BLaER1 treated with 17β-estradiol and CSF1 and Interleukin-3, amounts not matched to agents 10 nM and 100 nM (cell line): ENCODE data around the gene KRT85.

Source experiments
- H3K27ac ChIP-seq, 11 experiments: shearing (Covaris generic); formaldehyde crosslinking; 2 replicates each; pipeline ENCODE4 v1.8.1; 2022
- H3K27me3 ChIP-seq, 11 experiments: shearing (Covaris generic); formaldehyde crosslinking; 2 replicates each; pipeline ENCODE4 v1.8.1; 2022
- H3K36me3 ChIP-seq, 11 experiments: shearing (Covaris generic); formaldehyde crosslinking; 2 replicates each; pipeline ENCODE4 v1.8.1; 2022
- H3K4me1 ChIP-seq, 10 experiments: shearing (Covaris generic); formaldehyde crosslinking; 2 replicates each; pipeline ENCODE4 v1.8.1; 2022
- H3K4me2 ChIP-seq, 11 experiments: shearing (Covaris generic); formaldehyde crosslinking; 2 replicates each; pipeline ENCODE4 v1.8.1; 2022
- H3K4me3 ChIP-seq, 10 experiments: shearing (Covaris generic); formaldehyde crosslinking; 2 replicates each; pipeline ENCODE4 v1.8.1; 2022
- H3K9ac ChIP-seq, 11 experiments: shearing (Covaris generic); formaldehyde crosslinking; 2 replicates each; pipeline ENCODE4 v1.8.1; 2022
- H3K9me3 ChIP-seq, 11 experiments: shearing (Covaris generic); formaldehyde crosslinking; replicated peaks in 1 of 11; 2 replicates each; pipeline ENCODE4 v1.8.1; 2022
- H4K20me1 ChIP-seq, 11 experiments: shearing (Covaris generic); formaldehyde crosslinking; 2 replicates each; pipeline ENCODE4 v1.8.1; 2022
- Cebpa-rat ChIP-seq, 11 experiments: shearing (Covaris generic); IDR thresholded peaks; 2 replicates each; pipeline ENCODE4 v1.8.1; 2022

Gene KRT85

DNA sequence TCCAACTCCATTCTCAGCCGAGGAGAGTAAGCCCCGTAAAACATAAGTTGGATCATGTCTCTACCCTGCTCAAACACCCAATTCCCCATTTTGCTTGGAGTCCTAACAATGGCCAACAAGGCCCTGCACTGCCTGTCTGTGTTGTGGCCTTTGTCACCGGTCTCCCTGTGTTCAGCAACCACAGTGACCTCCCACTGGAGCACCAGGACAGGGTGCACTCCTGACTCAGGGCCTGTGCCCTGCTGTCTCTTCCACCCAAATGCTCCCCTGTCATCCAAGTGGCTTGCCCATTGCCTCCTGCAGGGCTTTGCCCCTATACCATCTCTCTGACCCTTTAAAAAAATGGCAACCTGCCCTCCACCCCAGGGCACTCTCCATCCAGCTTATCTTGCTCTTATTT is 4.4 kb upstream of the KRT85 start:
- H4K20me1 ChIP-seq, result no peaks in the 10 kb centered on the region; a peak in 1 of 22 replicates
- no peak for TF ChIP-seq Cebpa-rat (IDR thresholded peaks at IDR 0.05)
- H3K4me2 ChIP-seq, result no peak overlapping the region
- no peak overlapping the region for H3K9ac ChIP-seq
- no peak overlapping the region for H3K4me3 ChIP-seq
- H3K9me3 ChIP-seq, result no peaks in the 10 kb centered on the region
- 0 out of 20 replicates have a peak, but pooled peaks cover 0 to 4% (median 0%) of the 10 kb centered on the region in 10 experiments for H3K4me1 ChIP-seq
- no peak overlapping the region for H3K27ac ChIP-seq
- H3K27me3 ChIP-seq, result no peaks in the 10 kb centered on the region
- no peaks in the 10 kb centered on the region for H3K36me3 ChIP-seq

DNA sequence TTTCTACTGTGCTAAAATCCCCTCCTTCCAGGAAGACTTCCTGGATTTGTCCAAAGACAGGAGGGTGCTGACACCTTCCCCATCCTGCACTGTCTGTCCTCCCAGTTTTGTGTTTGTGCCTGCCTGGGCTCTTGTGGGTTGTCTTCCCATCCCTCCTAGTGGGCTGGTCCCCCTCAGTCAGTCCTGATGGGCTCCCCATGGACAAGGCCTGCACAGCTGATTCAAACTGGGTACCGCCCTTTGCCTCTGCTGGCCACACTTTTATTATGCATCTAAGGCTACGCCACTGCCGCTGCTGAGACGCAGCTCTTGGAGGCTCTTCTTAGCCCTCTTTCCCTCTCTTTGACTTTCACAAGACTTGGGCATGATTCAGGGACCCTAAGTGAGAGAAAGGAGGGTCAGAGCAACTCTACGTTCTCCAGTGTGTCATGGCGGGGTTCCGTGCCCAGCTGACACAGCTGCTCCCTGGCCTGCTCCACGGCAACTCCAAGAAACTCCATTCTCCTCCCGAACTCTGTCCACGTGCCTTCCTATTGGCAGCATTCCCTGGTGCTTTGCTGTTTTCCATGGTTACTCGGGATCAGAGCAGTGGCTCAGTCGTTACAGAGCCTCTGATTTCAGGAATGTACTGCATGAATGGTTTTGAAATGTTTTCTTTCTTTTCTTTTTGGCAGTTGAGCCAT is 3.8 kb upstream of the KRT85 start:
- Histone ChIP-seq H3K4me3 (no peak overlapping the region), H3K4me2 (no peak overlapping the region), H3K27me3 (no peaks in the 10 kb centered on the region), H3K4me1 (0 out of 20 replicates have a peak, but pooled peaks cover 0 to 4% (median 0%) of the 10 kb centered on the region in 10 experiments), H3K36me3 (no peaks in the 10 kb centered on the region), H4K20me1 (no peaks in the 10 kb centered on the region; a peak in 1 of 22 replicates), H3K27ac (no peak overlapping the region), H3K9me3 (no peaks in the 10 kb centered on the region), H3K9ac (no peak overlapping the region)
- TF ChIP-seq Cebpa-rat (IDR thresholded peaks at IDR 0.05), result no peak

DNA sequence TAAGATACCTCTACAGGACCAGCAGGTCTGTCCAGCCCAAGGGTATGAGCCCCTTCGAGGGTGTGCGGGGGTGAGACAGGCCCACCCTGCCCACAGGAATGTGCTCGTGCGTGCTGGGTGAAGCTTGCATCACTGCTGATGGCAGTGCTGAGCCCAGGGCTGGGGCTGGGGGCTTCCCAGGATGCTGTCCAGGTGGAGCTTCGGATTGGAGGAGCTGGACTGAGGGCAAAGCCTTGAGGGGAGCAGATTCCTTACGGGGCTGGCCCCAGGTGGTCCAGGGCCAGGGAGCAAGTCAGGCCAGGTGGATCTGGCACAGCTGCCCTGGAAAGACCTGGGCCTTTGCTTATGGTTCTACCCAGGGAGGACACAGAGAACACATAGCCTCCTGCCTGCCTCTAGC is 2.5 kb upstream of the KRT85 start:
- Histone ChIP-seq H3K4me2 (no peak overlapping the region), H3K27me3 (no peaks in the 10 kb centered on the region), H3K36me3 (no peaks in the 10 kb centered on the region), H3K4me1 (peaks cover 0 to 8% (median 0%) of the 10 kb centered on the region in 10 experiments; a peak in 2 of 20 replicates), H3K9ac (no peak overlapping the region), H3K9me3 (no peaks in the 10 kb centered on the region), H3K4me3 (no peak overlapping the region), H3K27ac (no peak overlapping the region), H4K20me1 (no peaks in the 10 kb centered on the region; a peak in 1 of 22 replicates)
- TF ChIP-seq Cebpa-rat (IDR thresholded peaks at IDR 0.05), result no peak

DNA sequence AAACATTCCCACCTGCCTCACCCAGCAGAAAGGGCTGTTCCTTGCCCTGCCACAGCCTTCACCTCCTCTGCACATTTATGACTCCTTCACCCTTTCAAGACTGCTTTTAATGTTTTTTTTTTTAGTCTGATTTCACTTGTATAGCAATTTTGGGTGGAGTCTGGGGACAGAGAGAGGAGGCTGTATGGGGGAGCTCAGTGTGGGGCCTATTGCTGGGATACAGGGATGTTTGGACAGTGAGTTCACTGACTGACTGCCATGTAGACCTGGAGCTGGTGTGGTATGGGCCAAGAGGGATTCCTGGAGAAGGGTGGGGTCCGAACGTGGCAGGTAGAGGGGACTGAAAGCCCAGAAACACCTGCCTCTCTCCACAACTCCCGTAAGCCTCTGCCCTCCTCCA is 1.9 kb upstream of the KRT85 start:
- no peak overlapping the region for H3K9ac ChIP-seq
- H3K27ac ChIP-seq, result no peak overlapping the region
- peaks cover 0 to 11% (median 0%) of the 10 kb centered on the region in 10 experiments; a peak in 2 of 20 replicates for H3K4me1 ChIP-seq
- H3K4me2 ChIP-seq, result no peak overlapping the region
- no peak overlapping the region for H3K4me3 ChIP-seq
- no peaks in the 10 kb centered on the region; a peak in 1 of 22 replicates for H4K20me1 ChIP-seq
- H3K27me3 ChIP-seq, result no peaks in the 10 kb centered on the region
- no peaks in the 10 kb centered on the region for H3K9me3 ChIP-seq
- no peak for TF ChIP-seq Cebpa-rat (IDR thresholded peaks at IDR 0.05)
- no peaks in the 10 kb centered on the region for H3K36me3 ChIP-seq

DNA sequence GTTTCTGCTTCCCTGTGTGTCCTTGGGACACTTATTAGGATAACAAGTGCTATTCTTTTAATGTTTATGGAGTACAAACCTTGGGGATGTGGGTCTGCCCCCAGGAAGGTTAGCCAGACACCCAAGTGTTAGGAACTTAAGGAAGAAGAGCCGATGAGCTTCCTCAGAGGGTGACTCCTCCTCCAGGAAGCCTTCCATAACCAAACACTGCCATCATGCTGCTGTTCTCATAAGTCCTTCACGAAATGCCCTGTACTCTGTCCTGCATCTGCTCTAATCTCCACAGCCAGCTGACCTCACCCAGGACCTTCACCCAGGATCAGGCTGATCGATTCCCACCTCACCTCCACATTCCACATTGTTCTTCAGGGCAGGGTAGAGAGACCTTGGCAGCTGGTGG is 1.2 kb upstream of the KRT85 start:
- H4K20me1 ChIP-seq, result no peaks in the 10 kb centered on the region; a peak in 1 of 22 replicates
- H3K27me3 ChIP-seq, result no peaks in the 10 kb centered on the region
- no peaks in the 10 kb centered on the region for H3K9me3 ChIP-seq
- H3K4me2 ChIP-seq, result no peak overlapping the region
- H3K36me3 ChIP-seq, result no peaks in the 10 kb centered on the region
- no peak overlapping the region for H3K4me3 ChIP-seq
- H3K27ac ChIP-seq, result no peak overlapping the region
- H3K9ac ChIP-seq, result no peak overlapping the region
- TF ChIP-seq Cebpa-rat (IDR thresholded peaks at IDR 0.05), result no peak
- peaks cover 0 to 11% (median 0%) of the 10 kb centered on the region in 10 experiments; a peak in 2 of 20 replicates for H3K4me1 ChIP-seq

DNA sequence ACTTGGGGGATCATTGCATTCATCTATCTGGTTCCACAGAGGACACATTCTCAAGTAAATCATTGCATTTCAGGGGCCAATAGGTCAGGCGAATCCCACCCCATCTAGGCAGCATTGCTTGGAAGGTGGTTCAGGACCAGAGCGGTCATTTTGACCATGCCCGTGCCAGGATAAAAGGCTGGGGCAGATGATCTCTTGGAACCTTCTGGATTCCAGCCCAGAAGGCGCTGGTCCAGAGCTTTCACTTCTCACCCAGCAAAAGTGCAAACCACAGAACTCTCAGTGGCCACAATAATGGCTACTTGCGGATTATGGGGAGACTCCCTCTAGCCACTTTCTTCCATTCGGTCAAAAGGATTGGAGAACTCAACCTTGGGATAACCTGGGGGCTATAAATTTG is 595 bp upstream of the KRT85 start:
- no peak overlapping the region for H3K4me3 ChIP-seq
- H3K9ac ChIP-seq, result no peak overlapping the region
- H3K27ac ChIP-seq, result no peak overlapping the region
- no peaks in the 10 kb centered on the region for H3K36me3 ChIP-seq
- no peak overlapping the region for H3K4me2 ChIP-seq
- TF ChIP-seq Cebpa-rat (IDR thresholded peaks at IDR 0.05), result no peak
- no peaks in the 10 kb centered on the region; a peak in 1 of 22 replicates for H4K20me1 ChIP-seq
- peaks cover 0 to 11% (median 0%) of the 10 kb centered on the region in 10 experiments; a peak in 2 of 20 replicates for H3K4me1 ChIP-seq
- no peaks in the 10 kb centered on the region for H3K9me3 ChIP-seq
- H3K27me3 ChIP-seq, result no peaks in the 10 kb centered on the region

DNA sequence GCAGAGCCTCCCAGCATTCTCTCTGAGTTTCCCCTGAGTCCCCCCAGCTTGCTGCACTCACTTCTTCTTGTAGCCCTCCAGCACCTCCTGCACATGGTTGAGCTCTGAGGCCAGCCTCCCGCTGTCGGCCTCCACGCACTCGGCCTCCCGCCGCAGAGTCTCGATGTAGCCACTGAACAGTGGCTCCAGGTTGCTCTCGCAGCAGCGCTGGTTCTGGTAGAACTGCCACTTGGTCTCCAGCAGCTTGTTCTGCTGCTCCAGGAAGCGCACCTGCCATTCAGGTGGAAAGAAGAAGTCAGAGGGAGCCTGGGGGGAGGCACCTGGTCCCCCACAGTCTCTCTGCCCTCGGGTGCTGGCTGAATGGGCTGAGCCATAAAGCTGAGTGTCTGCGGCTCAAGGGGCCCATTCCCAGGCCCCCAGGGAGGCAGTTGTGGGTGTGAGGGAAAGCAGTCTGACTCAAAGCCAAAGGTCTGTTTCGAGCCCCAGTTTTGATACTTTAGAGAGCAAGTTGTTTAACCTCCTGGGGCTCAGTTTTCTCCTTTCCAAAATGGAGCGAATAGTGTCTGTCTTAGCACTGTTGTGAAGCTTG is 2.3 kb downstream of the KRT85 start:
- TF ChIP-seq Cebpa-rat (IDR thresholded peaks at IDR 0.05), result no peak
- Histone ChIP-seq H3K4me1 (peaks cover 0 to 24% (median 15%) of the 10 kb centered on the region in 10 experiments; a peak in 14 of 20 replicates), H3K9ac (no peak overlapping the region), H3K27me3 (no peaks in the 10 kb centered on the region), H3K4me2 (0 out of 22 replicates have a peak overlapping the region, but pooled peaks of 3 of the 11 experiments have one; percentile 5 to 23 (median 19)), H3K9me3 (no peaks in the 10 kb centered on the region), H3K36me3 (no peaks in the 10 kb centered on the region), H3K27ac (no peak overlapping the region), H4K20me1 (no peaks in the 10 kb centered on the region; a peak in 1 of 22 replicates), H3K4me3 (no peak overlapping the region)

DNA sequence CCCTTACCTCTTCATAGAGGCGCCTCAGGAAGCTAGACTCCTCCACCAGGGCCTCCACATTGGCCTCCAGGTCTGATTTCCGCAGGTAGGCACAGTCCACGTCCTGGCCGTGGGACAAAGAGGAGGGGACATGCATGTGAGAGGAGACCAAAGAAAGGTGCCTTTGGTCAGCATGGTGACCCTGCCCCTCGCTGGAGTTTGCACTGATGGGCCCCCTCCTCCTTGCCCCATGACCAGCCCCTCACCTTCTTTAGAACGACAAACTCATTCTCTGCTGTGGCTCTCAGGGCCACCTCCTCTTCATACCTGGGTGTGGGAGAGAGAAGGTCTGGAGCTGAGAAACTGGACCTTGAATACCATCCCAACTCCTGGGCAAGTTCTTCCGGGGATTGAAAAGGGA is 3.2 kb downstream of the KRT85 start:
- Histone ChIP-seq H3K36me3 (no peaks in the 10 kb centered on the region), H3K4me3 (no peak overlapping the region), H3K9me3 (no peaks in the 10 kb centered on the region), H3K4me2 (no peak overlapping the region), H3K27me3 (no peaks in the 10 kb centered on the region), H3K27ac (no peak overlapping the region), H4K20me1 (no peaks in the 10 kb centered on the region; a peak in 1 of 22 replicates), H3K9ac (no peak overlapping the region), H3K4me1 (peaks cover 0 to 33% (median 19%) of the 10 kb centered on the region in 10 experiments; a peak in 15 of 20 replicates)
- no peak for TF ChIP-seq Cebpa-rat (IDR thresholded peaks at IDR 0.05)

DNA sequence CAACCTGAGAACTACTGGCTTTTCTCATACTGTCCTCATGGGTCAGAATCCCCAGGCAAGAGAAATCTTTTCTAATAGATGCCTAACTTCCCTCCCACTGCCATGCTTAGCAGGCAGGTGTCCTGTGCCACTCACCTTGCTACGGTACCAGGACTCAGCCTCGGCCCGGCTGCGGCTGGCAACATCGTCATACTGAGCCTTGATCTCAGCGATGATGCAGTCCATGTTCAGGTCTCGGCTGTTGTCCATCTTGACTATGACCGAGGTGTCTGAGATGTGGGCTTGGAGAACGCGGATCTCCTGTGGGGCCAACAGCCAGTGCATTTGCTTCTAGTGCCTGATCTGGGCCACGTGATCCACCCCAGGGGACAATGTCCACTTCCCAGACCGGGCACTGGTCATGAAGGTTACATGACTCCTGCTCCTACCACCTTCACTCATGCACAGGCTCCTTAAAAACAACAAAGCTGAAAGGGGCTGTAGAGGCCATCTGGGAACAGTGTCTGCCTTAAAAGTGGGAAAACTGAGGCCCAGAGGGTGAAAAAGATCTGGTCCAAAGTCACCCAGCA is 4.1 kb downstream of the KRT85 start:
- Histone ChIP-seq H3K4me3 (no peak overlapping the region), H3K36me3 (no peaks in the 10 kb centered on the region), H3K27me3 (no peaks in the 10 kb centered on the region), H3K27ac (no peak overlapping the region), H4K20me1 (no peaks in the 10 kb centered on the region), H3K4me2 (no peak overlapping the region), H3K4me1 (peaks cover 8 to 42% (median 27%) of the 10 kb centered on the region in 10 experiments), H3K9me3 (no peaks in the 10 kb centered on the region), H3K9ac (no peak overlapping the region)
- TF ChIP-seq Cebpa-rat (IDR thresholded peaks at IDR 0.05), result no peak
